ENCODE data around the gene TDRD1.

GRCh38 chr10:114274616-114275453 lies 95.7 kb downstream of the TDRD1 start:
- TF ChIP-seq CTCF (IDR thresholded peaks at IDR 0.05) = no peak
- TF ChIP-seq EZH2 (IDR thresholded peaks at IDR 0.05) = no peak
- TF ChIP-seq EZH2phosphoT487 (IDR thresholded peaks at IDR 0.05) = no peak
